H1 (cell line): ENCODE results near the gene RHBDF2. TPM values are rescaled to one million over a fixed set of nuclear protein-coding genes. Genes with fewer than 3 reads are reported as not detected.

Experiments
- CTCF ChIA-PET: fragments of 300-600 bp; sonication (Branson Sonifier 250); formaldehyde crosslinking; loops from one replicate; lab custom pipeline; 2021; ENCODE audit not compliant: partially characterized antibody; lab: Charles Lee
- POLR2A ChIA-PET: fragments of 300-600 bp; sonication (Branson Sonifier 250); formaldehyde crosslinking; loops from one replicate; lab custom pipeline; 2021; ENCODE audit warnings: inconsistent platforms; ENCODE audit not compliant: partially characterized antibody; lab: Charles Lee
- DNase-seq, 2 experiments: peaks; one replicate each; pipeline versions ENCODE4 v3.0.0 to v3.0.0-alpha.2; 2010 to 2022; ENCODE audit warnings: low spot score in 2 of 2, low read depth in 1 of 2, mixed read lengths in 1 of 2
- FAIRE-seq: peaks from 2 replicates; lab custom pipeline; 2011; peaks lifted over from hg19 to GRCh38; lab: Jason Lieb, UNC
- H2AFZ ChIP-seq: 2 replicates; pipeline ENCODE4 v1.8.1; 2012; ENCODE audit warnings: low read length, inconsistent platforms
- H2AK5ac ChIP-seq: 2 replicates; pipeline ENCODE4 v1.6.1; 2013; ENCODE audit warnings: low read depth, low read length
- H2BK120ac ChIP-seq: replicated peaks from 2 replicates; pipeline ENCODE3; 2013; ENCODE audit warnings: low read depth, low read length, inconsistent platforms
- H2BK12ac ChIP-seq: 2 replicates; pipeline ENCODE4 v1.6.1; 2013; ENCODE audit warnings: low read depth, low read length
- H2BK15ac ChIP-seq: 2 replicates; pipeline ENCODE4 v1.6.1; 2013; ENCODE audit warnings: low read length
- H2BK20ac ChIP-seq: 2 replicates; pipeline ENCODE4 v1.6.1; 2013; ENCODE audit warnings: low read length
- H2BK5ac ChIP-seq: 2 replicates; pipeline ENCODE4 v1.6.1; 2013; ENCODE audit warnings: low read depth, low read length
- H3K14ac ChIP-seq: 2 replicates; pipeline ENCODE4 v1.6.1; 2013; ENCODE audit warnings: inconsistent platforms; ENCODE audit not compliant: insufficient read length
- H3K18ac ChIP-seq: 2 replicates; pipeline ENCODE4 v1.6.1; 2013; ENCODE audit warnings: low read length; ENCODE audit errors: extremely low read depth
- H3K23ac ChIP-seq: 2 replicates; pipeline ENCODE4 v1.6.1; 2013; ENCODE audit warnings: inconsistent platforms; ENCODE audit not compliant: insufficient read length
- H3K23me2 ChIP-seq: 2 replicates; pipeline ENCODE4 v1.6.1; 2013; ENCODE audit warnings: low read depth, low read length
- H3K27ac ChIP-seq: 2 replicates; pipeline ENCODE4 v1.6.1; 2011; ENCODE audit warnings: low read depth, low read length, inconsistent platforms
- H3K27me3 ChIP-seq, 4 experiments: replicated peaks in 1 of 4; 1 replicate in 1 of 4; 2 replicates in 3 of 4; pipeline versions ENCODE4 v1.6.1 to v1.8.1; 2011 to 2013; ENCODE audit warnings: low read length in 3 of 4, mild to moderate bottlenecking in 3 of 4, inconsistent platforms in 2 of 4, mixed read lengths in 2 of 4, moderate library complexity in 1 of 4; ENCODE audit not compliant: control insufficient read depth in 3 of 4, insufficient read depth in 3 of 4; ENCODE audit errors: extremely low read depth in 1 of 4
- H3K36me3 ChIP-seq, 4 experiments: 2 replicates each; pipeline versions ENCODE4 v1.6.1 to v1.8.1; 2011 to 2013; ENCODE audit warnings: mild to moderate bottlenecking in 4 of 4, low read length in 3 of 4, moderate library complexity in 2 of 4, control low read depth in 1 of 4, inconsistent platforms in 1 of 4; ENCODE audit not compliant: insufficient read depth in 4 of 4, control insufficient read depth in 2 of 4
- H3K4ac ChIP-seq: replicated peaks from 2 replicates; pipeline ENCODE3; 2013; ENCODE audit warnings: low read length, low read depth, mixed read lengths, inconsistent platforms; ENCODE audit not compliant: insufficient read length
- H3K4me1 ChIP-seq, 4 experiments: replicated peaks in 1 of 4; 1 replicate in 1 of 4; 2 replicates in 3 of 4; pipeline versions ENCODE4 v1.6.1 to v1.8.1; 2011 to 2013; ENCODE audit warnings: low read length in 3 of 4, inconsistent platforms in 2 of 4, mixed read lengths in 1 of 4; ENCODE audit not compliant: insufficient read depth in 4 of 4, control insufficient read depth in 3 of 4
- H3K4me2 ChIP-seq, 2 experiments: 2 replicates each; pipeline versions ENCODE4 v1.6.1 to v1.8.1; 2011 to 2013; ENCODE audit warnings: low read depth in 2 of 2, low read length in 2 of 2, control low read depth in 1 of 2, inconsistent platforms in 1 of 2, mild to moderate bottlenecking in 1 of 2; ENCODE audit not compliant: insufficient read depth in 1 of 2
- H3K4me3 ChIP-seq, 4 experiments: fragments of 200-600, 300-600 bp in 1 of 4; sonication (generic), shearing (Covaris generic), sonication (Bioruptor Twin) in 1 of 4; 2 replicates each; pipeline versions ENCODE4 v1.5.1 to v1.8.1; 2011 to 2016; ENCODE audit warnings: low read length in 4 of 4, low read depth in 3 of 4, control low read depth in 2 of 4, inconsistent platforms in 2 of 4, mild to moderate bottlenecking in 2 of 4, mixed read lengths in 1 of 4, moderate library complexity in 1 of 4; ENCODE audit not compliant: insufficient read depth in 2 of 4; ENCODE audit errors: extremely low read depth in 1 of 4
- H3K56ac ChIP-seq: replicated peaks from 2 replicates; pipeline ENCODE3; 2013; ENCODE audit warnings: low read depth, mild to moderate bottlenecking, mixed read lengths, low read length, inconsistent platforms; ENCODE audit not compliant: insufficient read length
- H3K79me1 ChIP-seq: 2 replicates; pipeline ENCODE4 v1.6.1; 2013; ENCODE audit warnings: low read depth, low read length, control low read depth
- H3K79me2 ChIP-seq, 2 experiments: 2 replicates each; pipeline versions ENCODE4 v1.6.1 to v1.8.1; 2012 to 2013; ENCODE audit warnings: low read length in 2 of 2, mild to moderate bottlenecking in 2 of 2, inconsistent platforms in 1 of 2; ENCODE audit not compliant: insufficient read depth in 2 of 2, control insufficient read depth in 1 of 2
- H3K9ac ChIP-seq, 4 experiments: replicated peaks in 1 of 4; 1 replicate in 1 of 4; 2 replicates in 3 of 4; pipeline versions ENCODE4 v1.6.1 to v1.8.1; 2011 to 2013; ENCODE audit warnings: low read depth in 3 of 4, low read length in 3 of 4, control low read depth in 2 of 4, mild to moderate bottlenecking in 2 of 4, moderate library complexity in 2 of 4, inconsistent platforms in 1 of 4; ENCODE audit errors: extremely low read depth in 1 of 4
- H3K9me3 ChIP-seq, 2 experiments: 2 replicates each; pipeline versions ENCODE4 v1.6.1 to v1.8.1; 2012 to 2013; ENCODE audit warnings: mild to moderate bottlenecking in 2 of 2, moderate library complexity in 2 of 2, control low read depth in 1 of 2, inconsistent platforms in 1 of 2, low read depth in 1 of 2, low read length in 1 of 2, mixed read lengths in 1 of 2; ENCODE audit not compliant: insufficient read depth in 2 of 2
- H4K20me1 ChIP-seq, 2 experiments: replicated peaks in 1 of 2; 2 replicates each; pipeline versions ENCODE3 to v1.8.1; 2011 to 2013; ENCODE audit warnings: inconsistent platforms in 2 of 2, low read length in 2 of 2, mild to moderate bottlenecking in 1 of 2; ENCODE audit not compliant: insufficient read depth in 2 of 2, control insufficient read depth in 1 of 2
- H4K5ac ChIP-seq: 2 replicates; pipeline ENCODE4 v1.6.1; 2013; ENCODE audit warnings: low read length, low read depth, mixed read lengths, inconsistent platforms; ENCODE audit not compliant: insufficient read length
- H4K8ac ChIP-seq: 2 replicates; pipeline ENCODE4 v1.8.0; 2013; ENCODE audit warnings: mild to moderate bottlenecking, moderate library complexity, low read length, inconsistent platforms; ENCODE audit not compliant: insufficient read depth; ENCODE audit errors: extremely low read depth
- H4K91ac ChIP-seq: replicated peaks from 2 replicates; pipeline ENCODE3; 2013; ENCODE audit warnings: low read length, mixed read lengths, inconsistent platforms; ENCODE audit not compliant: insufficient read length
- CBX8 ChIP-seq: fragments of 300-800, 300-1000 bp; sonication (generic); IDR thresholded peaks from 2 replicates; pipeline ENCODE4 v1.7.1; 2016; ENCODE audit warnings: low read depth, low read length, borderline replicate concordance
- PHF8 ChIP-seq: fragments of 200-600 bp; sonication (generic); conservative IDR thresholded peaks from 2 replicates; pipeline ENCODE4 v1.7.1; 2012; ENCODE audit warnings: low read depth, mild to moderate bottlenecking, inconsistent platforms, low read length, moderate library complexity
- POLR2AphosphoS5 ChIP-seq: IDR thresholded peaks from 2 replicates; pipeline ENCODE4 v1.6.1; 2011; ENCODE audit warnings: low read depth, low read length
- RFX5 ChIP-seq: IDR thresholded peaks from 2 replicates; pipeline ENCODE4 v1.6.1; 2011; ENCODE audit warnings: low read depth, low read length, improper control_type of control experiment, borderline replicate concordance
- TAF7 ChIP-seq: optimal IDR thresholded peaks from 2 replicates; pipeline ENCODE3; 2011; ENCODE audit warnings: low read depth, mild to moderate bottlenecking, inconsistent platforms, low read length, moderate library complexity, borderline replicate concordance
- TCF12 ChIP-seq: IDR thresholded peaks from 2 replicates; pipeline ENCODE4 v1.6.1; 2011; ENCODE audit warnings: low read depth, mild to moderate bottlenecking, low read length
- WGBS, 2 experiments: shearing (Covaris generic) in 1 of 2; methylation state at CpG; one replicate each; pipeline versions ENCODE4 v1.1.6 to v1.1.7; 2013 to 2015; ENCODE audit warnings: low lambda C conversion rate in 2 of 2, mixed read lengths in 2 of 2, inconsistent platforms in 1 of 2, low coverage in 1 of 2, missing lambda C conversion rate in 1 of 2; ENCODE audit not compliant: insufficient replicate concordance in 2 of 2, insufficient coverage in 1 of 2, insufficient read length in 1 of 2; ENCODE audit errors: extremely low coverage in 1 of 2, missing lambda C conversion rate in 1 of 2; 5-methylcytosine and 5-hydroxymethylcytosine counted together
- polyA plus RNA-seq, 7 experiments: library from polyadenylated mRNA; depleted of rRNA in 3 of 7; stranded (reverse) in 5 of 7; unstranded in 2 of 7; fragments of >200 nt in 5 of 7; fragments of 200-250 nt in 2 of 7; gene quantifications; 1 replicate in 5 of 7; 2 replicates in 1 of 7; 4 replicates in 1 of 7; pipeline versions ENCODE4 v1.2.1 to v1.2.3, GENCODE V29; 2011 to 2013; ENCODE audit warnings: missing spikeins in 2 of 7, mixed read lengths in 2 of 7
- total RNA-seq: library from RNA; stranded (reverse); fragmentation: NEBNext Ultra II Directional; extraction: Animal tissue kit (Norgen Biotek cat#: 25700); gene quantifications from 2 replicates; pipeline ENCODE4 v1.2.1, GENCODE V29; 2021

The RHBDF2 gene
- total and polyA plus RNA-seq, 2 of the 8 experiments (the other 6 are each of a cell fraction or from before 2014, with no cell fraction given): 21.2 to 25.9 TPM

DNA sequence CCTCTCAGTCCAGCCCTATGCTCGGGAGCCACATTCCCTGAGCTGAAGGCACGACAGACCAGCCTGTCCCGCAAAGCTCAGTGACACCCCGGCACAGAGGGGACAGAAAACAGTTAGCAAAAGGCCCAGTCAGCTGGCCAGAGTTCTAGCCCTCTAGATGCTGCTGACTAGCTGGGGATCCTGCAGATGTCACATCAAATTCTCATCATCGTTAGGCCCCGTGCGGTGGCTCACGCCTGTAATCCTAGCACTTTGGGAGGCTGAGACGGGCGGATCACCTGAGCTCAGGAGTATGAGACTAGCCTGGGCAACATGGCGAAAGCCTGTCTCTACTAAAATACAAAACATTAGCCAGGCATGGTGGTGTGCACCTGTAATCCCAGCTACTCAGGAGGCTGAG, 65.5 kb downstream of the RHBDF2 start:
- TF ChIP-seq TCF12 (no peak), TAF7 (no peak), POLR2AphosphoS5 (no peak), CBX8 (no peak), PHF8 (no peak), RFX5 (no peak)
- Histone ChIP-seq H3K23ac (no peak overlapping the region), H3K4ac (peak overlapping the region; percentile 19), H3K56ac (no peak overlapping the region), H3K27me3 (no peaks in the 10 kb centered on the region), H2BK5ac (no peak overlapping the region), H3K36me3 (no peaks in the 10 kb centered on the region), H4K8ac (no peak overlapping the region), H3K79me2 (peaks cover 30 to 94% of the 10 kb centered on the region in 2 experiments), H3K4me2 (no peak overlapping the region), H2BK20ac (no peak overlapping the region), H2AK5ac (no peak overlapping the region), H2BK12ac (no peak overlapping the region), H3K27ac (no peak overlapping the region), H3K14ac (no peak overlapping the region), H3K18ac (no peak overlapping the region), H4K91ac (no peak overlapping the region), H2BK120ac (no peak overlapping the region), H3K9ac (no peak overlapping the region), H4K20me1 (peaks cover 16 to 37% of the 10 kb centered on the region in 2 experiments), H4K5ac (no peak overlapping the region), H3K79me1 (peaks cover 30% of the 10 kb centered on the region), H3K4me3 (no peak overlapping the region), H2AFZ (no peak overlapping the region), H2BK15ac (no peak overlapping the region), H3K9me3 (no peaks in the 10 kb centered on the region), H3K4me1 (peaks cover under 1 to 19% (median 18%) of the 10 kb centered on the region in 4 experiments), H3K23me2 (no peaks in the 10 kb centered on the region)
- no peak for DNase-seq
- FAIRE-seq: no peak
- WGBS, 2 experiments: 95% methylated on average over 11 of the region's 11 CpGs; no CpG with 5 or more reads in 1 of the 2 experiments
- POLR2A ChIA-PET: interaction anchor here (1.4 kb wide), 1 partner anchor 17 kb away, joined by 6 read pairs; the partner anchor contains the start of gene UBE2O
- CTCF ChIA-PET: interaction anchor here (0.6 to 2.5 kb wide), 19 partner anchors 8 to 150 kb away, joined by 3 to 14 read pairs (median 4); partner anchors contain the start of genes ST6GALNAC2 and UBE2O
